Muscle layer of colon (tissue), 2 donors: ENCODE measurements around the gene KDM2A.

ENCODE experiments used
- H3K27ac ChIP-seq: one replicate; pipeline ENCODE4 v1.7.0; 2013; ENCODE audit warnings: low read depth, mild to moderate bottlenecking, low read length, moderate library complexity
- H3K27me3 ChIP-seq, 2 donors: one replicate each; pipeline ENCODE4 v1.7.0; 2013; ENCODE audit warnings: low read length in 2 of 2, mild to moderate bottlenecking in 2 of 2; ENCODE audit not compliant: insufficient read depth in 2 of 2, control insufficient read depth in 1 of 2
- H3K36me3 ChIP-seq: one replicate; pipeline ENCODE4 v1.7.0; 2013; ENCODE audit warnings: mild to moderate bottlenecking, low read length; ENCODE audit not compliant: insufficient read depth
- H3K4me1 ChIP-seq: one replicate; pipeline ENCODE4 v1.7.0; 2013; ENCODE audit warnings: mild to moderate bottlenecking, low read length; ENCODE audit not compliant: insufficient read depth
- H3K4me3 ChIP-seq, 2 donors: one replicate each; pipeline ENCODE4 v1.7.0; 2013; ENCODE audit warnings: low read length in 2 of 2, low read depth in 1 of 2, mild to moderate bottlenecking in 1 of 2, moderate library complexity in 1 of 2
- H3K9ac ChIP-seq: one replicate; pipeline ENCODE4 v1.7.0; 2013; ENCODE audit warnings: low read length
- H3K9me3 ChIP-seq: one replicate; pipeline ENCODE4 v1.7.0; 2013; ENCODE audit warnings: mild to moderate bottlenecking, low read length
- donor health status: abdominal sarcoma.
- donor health status: Adenocarcinoma of cecum.

Gene KDM2A

GRCh38 chr11:67304511-67305113, 185.5 kb downstream of the KDM2A start:
- H3K9ac ChIP-seq = no peak overlapping the region
- H3K27me3 ChIP-seq = no peaks in the 10 kb centered on the region
- H3K27ac ChIP-seq = peak overlapping the region; percentile 82
- H3K4me1 ChIP-seq = peaks cover 17% of the 10 kb centered on the region
- no peaks in the 10 kb centered on the region for H3K9me3 ChIP-seq
- peak overlapping the region; percentile 68 to 85 for H3K4me3 ChIP-seq
- peaks cover 23% of the 10 kb centered on the region for H3K36me3 ChIP-seq

- Histone ChIP-seq H3K9me3 (no peaks in the 10 kb centered on the region), H3K27me3 (no peaks in the 10 kb centered on the region), H3K4me3 (no peak overlapping the region), H3K4me1 (peaks cover 17% of the 10 kb centered on the region), H3K9ac (no peak overlapping the region), H3K27ac (no peak overlapping the region), H3K36me3 (no peaks in the 10 kb centered on the region)
Observed at GRCh38 chr11:67306769-67307544, 187.9 kb downstream of the KDM2A start.

GRCh38 chr11:67307545-67308001, 188.5 kb downstream of the KDM2A start:
- peaks cover 13% of the 10 kb centered on the region for H3K4me1 ChIP-seq
- no peak overlapping the region for H3K4me3 ChIP-seq
- no peaks in the 10 kb centered on the region for H3K27me3 ChIP-seq
- no peak overlapping the region for H3K9ac ChIP-seq
- H3K27ac ChIP-seq = no peak overlapping the region
- no peaks in the 10 kb centered on the region for H3K36me3 ChIP-seq
- H3K9me3 ChIP-seq = no peaks in the 10 kb centered on the region
